Lung (tissue), 12 donors: ENCODE measurements around the gene GNA14. TPM values are rescaled to one million over a fixed set of nuclear protein-coding genes. Genes with fewer than 3 reads are reported as not detected.

Experiments used
- ATAC-seq: fragments of 200-7000 bp; cut with Tn5 transposase; one replicate; pipeline ENCODE4 v1.9.1; 2020; ENCODE audit warnings: moderate number of reproducible peaks; ENCODE audit not compliant: insufficient read depth, low FRiP score
- DNase-seq, 3 donors: peaks; one replicate each; pipeline ENCODE4 v3.0.0-alpha.2; 2013 to 2017
- H3K27ac ChIP-seq, 2 donors: one replicate each; pipeline ENCODE4 v1.5.1; 2013; ENCODE audit warnings: mild to moderate bottlenecking in 2 of 2, moderate library complexity in 2 of 2, control low read depth in 1 of 2, inconsistent platforms in 1 of 2, low read depth in 1 of 2, low read length in 1 of 2
- H3K27me3 ChIP-seq, 3 donors: one replicate each; pipeline ENCODE4 v1.5.1; 2013; ENCODE audit warnings: low read length in 2 of 3; ENCODE audit not compliant: control insufficient read depth in 3 of 3, insufficient read depth in 3 of 3
- H3K36me3 ChIP-seq, 4 donors: one replicate each; pipeline ENCODE4 v1.5.1; 2013; ENCODE audit warnings: low read length in 4 of 4, mild to moderate bottlenecking in 1 of 4, moderate library complexity in 1 of 4; ENCODE audit not compliant: control insufficient read depth in 4 of 4, insufficient read depth in 4 of 4
- H3K4me1 ChIP-seq, 5 donors: one replicate each; pipeline ENCODE4 v1.5.1; 2013; ENCODE audit warnings: low read length in 5 of 5, mild to moderate bottlenecking in 2 of 5, moderate library complexity in 1 of 5; ENCODE audit not compliant: control insufficient read depth in 5 of 5, insufficient read depth in 5 of 5
- H3K4me3 ChIP-seq: one replicate; pipeline ENCODE4 v1.5.1; 2013; ENCODE audit warnings: mild to moderate bottlenecking, control low read depth, moderate library complexity
- H3K9ac ChIP-seq, 2 donors: one replicate each; pipeline ENCODE4 v1.5.1; 2013; ENCODE audit warnings: low read length in 2 of 2, control low read depth in 1 of 2; ENCODE audit not compliant: insufficient read depth in 1 of 2
- H3K9me3 ChIP-seq, 4 donors: one replicate each; pipeline ENCODE4 v1.5.1; 2013; ENCODE audit warnings: low read length in 3 of 4, mild to moderate bottlenecking in 1 of 4, moderate library complexity in 1 of 4; ENCODE audit not compliant: control insufficient read depth in 4 of 4, insufficient read depth in 3 of 4
- CTCF ChIP-seq: IDR thresholded peaks from 2 replicates; pipeline ENCODE4 v1.5.1; 2012; ENCODE audit warnings: mild to moderate bottlenecking; ENCODE audit errors: control extremely low read depth, extremely low read depth
- WGBS, 2 donors: extraction: QIAGEN DNeasy Blood & Tissue Kit; methylation state at CpG; one replicate each; pipeline ENCODE4 v1.1.7; 2013; 5-methylcytosine and 5-hydroxymethylcytosine counted together
- polyA plus RNA-seq, 2 donors: library from polyadenylated mRNA; stranded (reverse); fragments of 200-250 nt; gene quantifications; one replicate each; pipeline ENCODE4 v1.2.1, GENCODE V29; 2013
- total RNA-seq, 2 donors: library from RNA; depleted of rRNA in 1 of 2; stranded (reverse); fragments of >200 nt in 1 of 2; gene quantifications; one replicate each; pipeline ENCODE4 v1.2.1, GENCODE V29; 2014 to 2021
- donor health status: control.
- donor health status: control.
- donor health status: Bipolar disorder and iron deficiency.
- donor health status: healthy.
- donor health status: DM: yes; HTN: yes; CAD: no.

GNA14 gene
- total and polyA plus RNA-seq, 4 donors = 4.1 to 15.1 (median 11.3) TPM

GRCh38 chr9:77680581-77680980, 32.5 kb upstream of the GNA14 start:
- no peak for TF ChIP-seq CTCF
- no peaks in the 10 kb centered on the region for H3K27me3 ChIP-seq
- no peak overlapping the region for H3K27ac ChIP-seq
- 73 to 78% methylated on average over 5 of the region's 5 CpGs for WGBS, 2 donors
- no peaks in the 10 kb centered on the region for H3K36me3 ChIP-seq
- no peak overlapping the region for H3K4me3 ChIP-seq
- DNase-seq (peak in 2 of 3 donors; percentile 33 to 38), ATAC-seq (no peak)
- H3K4me1 ChIP-seq = peaks cover 0 to 12% (median 8%) of the 10 kb centered on the region in 5 donors
- H3K9me3 ChIP-seq = no peaks in the 10 kb centered on the region
- H3K9ac ChIP-seq = no peak overlapping the region

GRCh38 chr9:77679661-77680368, 31.7 kb upstream of the GNA14 start:
- Histone ChIP-seq H3K4me1 (peaks cover 0 to 12% (median 8%) of the 10 kb centered on the region in 5 donors), H3K4me3 (no peak overlapping the region), H3K9me3 (no peaks in the 10 kb centered on the region), H3K27ac (no peak overlapping the region), H3K9ac (no peak overlapping the region), H3K36me3 (no peaks in the 10 kb centered on the region), H3K27me3 (no peaks in the 10 kb centered on the region)
- 84 to 87% methylated on average over 9 of the region's 9 CpGs for WGBS, 2 donors
- ATAC-seq (no peak), DNase-seq (peak in 2 of 3 donors; percentile 38 to 55)
- no peak for TF ChIP-seq CTCF

- Histone ChIP-seq H3K4me1 (peaks cover 0 to 14% (median 8%) of the 10 kb centered on the region in 5 donors), H3K36me3 (no peaks in the 10 kb centered on the region), H3K9me3 (no peaks in the 10 kb centered on the region), H3K27me3 (no peaks in the 10 kb centered on the region), H3K4me3 (no peak overlapping the region), H3K9ac (no peak overlapping the region), H3K27ac (no peak overlapping the region)
- ATAC-seq = no peak
- 18 to 50% methylated on average over 2 of the region's 2 CpGs for WGBS, 2 donors
- no peak for TF ChIP-seq CTCF
- peak in 1 of 3 donors; percentile 47 for DNase-seq
Measured at GRCh38 chr9:77679088-77679487, 31.0 kb upstream of the GNA14 start.
